ENCODE measurements around the gene VASP. TPM values are rescaled to one million over a fixed set of nuclear protein-coding genes. Genes with fewer than 3 reads are reported as not detected.

The VASP gene
- total and polyA plus RNA-seq, 2 donors (not counting 1 experiment from before 2014, with no cell fraction given) = 79.5 to 108 TPM

GRCh38 chr19:45506246-45506988, 862 bp upstream of the VASP start:
- 5% methylated on average over 32 of the region's 47 CpGs for WGBS (ENCODE audit: insufficient coverage)
- peak overlapping the region; percentile 83 to 87 for H3K27ac ChIP-seq (ENCODE audit: low read length in 2 of 2)
- peaks cover 26 to 43% of the 10 kb centered on the region in 2 donors for H3K4me1 ChIP-seq (ENCODE audit: control insufficient read depth in 2 of 2, insufficient read depth in 2 of 2, low read length in 2 of 2)
- Mint-ChIP-seq H3K9me3 (ENCODE audit: insufficient read depth) (no peaks in the 10 kb centered on the region), H3K4me3 (peak overlapping the region; percentile 94), H3K27me3 (no peaks in the 10 kb centered on the region), H3K27ac (peak overlapping the region; percentile 94), H3K4me1 (peaks cover 54% of the 10 kb centered on the region)
- H3K4me3 ChIP-seq (ENCODE audit: control extremely low read depth in 1 of 5, extremely low read depth in 1 of 5, insufficient read depth in 1 of 5, low read depth in 2 of 5, low read length in 4 of 5) = peak overlapping the region; percentile 63 to 96 (median 84)
- no peaks in the 10 kb centered on the region for H3K27me3 ChIP-seq (replicated peaks in 1 of 4; ENCODE audit: control extremely low read depth in 1 of 4, control insufficient read depth in 3 of 4, insufficient read depth in 4 of 4, low read length in 3 of 4)
- peaks cover 27% of the 10 kb centered on the region for H4K20me1 ChIP-seq (ENCODE audit: control insufficient read depth, insufficient read depth, low read length, poor library complexity, severe bottlenecking)
- ChIA-PET CTCF (interaction anchor here (0.7 to 2.8 kb wide), 7 partner anchors 12 to 187 kb away, joined by 3 to 16 read pairs (median 5); no protein-coding TSS in a partner anchor), POLR2A (interaction anchor here (0.8 to 1.3 kb wide), 2 partner anchors 139 to 186 kb away, joined by 3 to 4 read pairs; partner anchors contain the start of gene QPCTL)
- peak overlapping the region; percentile 90 for H3K9ac ChIP-seq (ENCODE audit: low read length)
- DNase-seq = peak; percentile 98
- TF ChIP-seq CTCF (IDR thresholded peaks at IDR 0.05) (peak; percentile 63), EZH2 (IDR thresholded peaks at IDR 0.05; ENCODE audit: borderline replicate concordance, insufficient read depth, low read depth, low read length, poor library complexity, severe bottlenecking) (no peak)
- H3K79me2 ChIP-seq (ENCODE audit: control insufficient read depth, insufficient read depth, low read length) = peaks cover 60% of the 10 kb centered on the region
- peaks cover 0 to 3% (median 0%) of the 10 kb centered on the region in 3 donors for H3K9me3 ChIP-seq (ENCODE audit: control extremely low read depth in 1 of 3, control insufficient read depth in 2 of 3, insufficient read depth in 1 of 3, low read length in 2 of 3)
- ATAC-seq (ENCODE audit: low read depth) = peak; percentile 74
- intact Hi-C loops (cut with micrococcal nuclease) = loop anchor here (1.0 to 5.0 kb wide), 6 partner anchors 9 to 381 kb away; partner anchors contain the start of genes DMWD, IRF2BP1, QPCTL and RTN2
- H3K4me2 ChIP-seq (replicated peaks; ENCODE audit: low read depth, low read length, poor library complexity, severe bottlenecking) = peak overlapping the region; percentile 84
- peak overlapping the region; percentile 71 for H2AFZ ChIP-seq (ENCODE audit: insufficient read depth, low read depth, low read length, poor library complexity, severe bottlenecking)
- peaks cover 0 to 2% of the 10 kb centered on the region in 2 experiments for H3K36me3 ChIP-seq (replicated peaks in 1 of 2; ENCODE audit: control extremely low read depth in 1 of 2, control insufficient read depth in 1 of 2, extremely low read depth in 1 of 2, insufficient read depth in 2 of 2, low read length in 1 of 2)
